Right lobe of liver (tissue), 6 donors: ENCODE data around the gene PPP1R3D. TPM values are rescaled to one million over a fixed set of nuclear protein-coding genes. Genes with fewer than 3 reads are reported as not detected.

Experiments
- ATAC-seq, 4 donors: fragments of 200-7000 bp; cut with Tn5 transposase; one replicate each; pipeline ENCODE4 v1.9.1; 2020; ENCODE audit warnings: mild to moderate bottlenecking in 4 of 4, moderate library complexity in 4 of 4
- DNase-seq, 3 donors: peaks; one replicate each; pipeline ENCODE4 v3.0.0-alpha.2; 2020
- H3K27ac ChIP-seq, 3 donors: fragments of 200-600 bp; one replicate each; pipeline ENCODE4 v1.8.0; 2022
- H3K27me3 ChIP-seq, 2 donors: fragments of 200-600 bp; one replicate each; pipeline ENCODE4 v1.8.0; 2022
- H3K36me3 ChIP-seq, 4 donors: fragments of 200-600 bp; sonication (generic) in 1 of 4; one replicate each; pipeline versions ENCODE4 v1.5.1 to v1.8.0; 2017 to 2022; ENCODE audit warnings: control low read depth in 1 of 4
- H3K4me1 ChIP-seq, 4 donors: fragments of 200-600 bp; sonication (generic) in 1 of 4; one replicate each; pipeline versions ENCODE4 v1.5.1 to v1.8.0; 2017 to 2022; ENCODE audit warnings: control low read depth in 1 of 4
- H3K4me3 ChIP-seq, 3 donors: fragments of 200-600 bp; one replicate each; pipeline ENCODE4 v1.8.0; 2022
- H3K9me3 ChIP-seq, 4 donors: fragments of 200-600 bp; sonication (generic) in 1 of 4; one replicate each; pipeline versions ENCODE4 v1.5.1 to v1.8.0; 2017 to 2022; ENCODE audit warnings: control low read depth in 1 of 4
- POLR2A ChIP-seq: fragments of 450-650 bp; IDR thresholded peaks from one replicate; pipeline ENCODE4 v1.6.1; 2017; ENCODE audit warnings: antibody characterized with exemption, mild to moderate bottlenecking
- WGBS: methylation state at CpG from one replicate; pipeline ENCODE4 v1.1.6; 2018; ENCODE audit warnings: low coverage, low lambda C conversion rate; ENCODE audit not compliant: insufficient coverage; ENCODE audit errors: missing lambda C conversion rate; 5-methylcytosine and 5-hydroxymethylcytosine counted together
- intact Hi-C, 2 donors: fragments of 100-400 bp; cut with DNase I; formaldehyde crosslinking; loops; one replicate each; pipeline versions ENCODE4 v1.11.2 to v1.14.1; 2022
- total RNA-seq, 6 experiments: library from RNA; depleted of rRNA in 2 of 6; stranded (reverse); fragments of >200 nt in 2 of 6; fragmentation: NEBNext Ultra II Directional in 3 of 6; extraction: Animal tissue kit (Norgen Biotek cat#: 25700) in 3 of 6; gene quantifications; one replicate each; pipeline versions ENCODE4 v1.1.0 to v1.2.4, GENCODE V29; 2016 to 2023
- TF ChIP-seq, protein P1 (sequence below), 4 donors: fragments of 200-600 bp in 3 of 4; fragments of 450-650 bp in 1 of 4; IDR thresholded peaks; one replicate each; pipeline versions ENCODE4 v1.5.1 to v1.8.0; 2016 to 2022; ENCODE audit warnings: antibody characterized with exemption in 4 of 4, mild to moderate bottlenecking in 2 of 4
- donor health status: DM: no; HTN: yes; CAD: no.
- donor health status: DM: no; HTN: no; CAD: no.
- donor health status: DM: no; HTN: no; CAD: no.
- donor health status: DM: no; HTN: yes; CAD: no.
- donor health status: DM: no; HTN: yes; CAD: no.

Gene PPP1R3D
- total RNA-seq, 6 experiments from 2014 or later, result 0.51 to 1.6 (median 1.0) TPM

DNA sequence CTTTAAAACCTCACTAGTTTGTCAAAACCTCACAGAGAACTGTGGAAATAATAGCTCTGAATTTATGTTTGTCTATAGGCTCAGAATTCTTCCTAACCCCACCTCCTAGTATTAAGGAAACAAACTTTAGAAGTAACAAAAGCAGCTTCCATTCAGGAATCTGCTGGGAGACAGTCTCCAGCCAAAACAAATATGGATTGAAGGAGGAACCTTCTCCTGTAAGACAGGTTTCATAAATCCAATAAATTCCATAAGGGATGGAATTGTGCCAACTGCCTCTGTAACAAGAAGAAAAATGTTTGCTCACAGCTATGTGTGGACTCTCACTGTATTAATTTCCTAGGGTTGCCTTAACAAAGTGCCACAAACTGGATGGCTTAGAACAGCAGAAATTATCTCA lies 14.2 kb downstream of the PPP1R3D start:
- Histone ChIP-seq H3K27ac (no peak overlapping the region), H3K9me3 (no peaks in the 10 kb centered on the region), H3K27me3 (peaks cover 0 to 8% of the 10 kb centered on the region in 2 donors), H3K4me1 (no peaks in the 10 kb centered on the region), H3K4me3 (no peak overlapping the region), H3K36me3 (no peaks in the 10 kb centered on the region)
- DNase-seq, result no peak
- ATAC-seq, result no peak
- TF ChIP-seq, protein P1, sequence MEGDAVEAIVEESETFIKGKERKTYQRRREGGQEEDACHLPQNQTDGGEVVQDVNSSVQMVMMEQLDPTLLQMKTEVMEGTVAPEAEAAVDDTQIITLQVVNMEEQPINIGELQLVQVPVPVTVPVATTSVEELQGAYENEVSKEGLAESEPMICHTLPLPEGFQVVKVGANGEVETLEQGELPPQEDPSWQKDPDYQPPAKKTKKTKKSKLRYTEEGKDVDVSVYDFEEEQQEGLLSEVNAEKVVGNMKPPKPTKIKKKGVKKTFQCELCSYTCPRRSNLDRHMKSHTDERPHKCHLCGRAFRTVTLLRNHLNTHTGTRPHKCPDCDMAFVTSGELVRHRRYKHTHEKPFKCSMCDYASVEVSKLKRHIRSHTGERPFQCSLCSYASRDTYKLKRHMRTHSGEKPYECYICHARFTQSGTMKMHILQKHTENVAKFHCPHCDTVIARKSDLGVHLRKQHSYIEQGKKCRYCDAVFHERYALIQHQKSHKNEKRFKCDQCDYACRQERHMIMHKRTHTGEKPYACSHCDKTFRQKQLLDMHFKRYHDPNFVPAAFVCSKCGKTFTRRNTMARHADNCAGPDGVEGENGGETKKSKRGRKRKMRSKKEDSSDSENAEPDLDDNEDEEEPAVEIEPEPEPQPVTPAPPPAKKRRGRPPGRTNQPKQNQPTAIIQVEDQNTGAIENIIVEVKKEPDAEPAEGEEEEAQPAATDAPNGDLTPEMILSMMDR (IDR thresholded peaks at IDR 0.05), result no peak
- no peak for TF ChIP-seq POLR2A
- intact Hi-C loops, result no loop called here

DNA sequence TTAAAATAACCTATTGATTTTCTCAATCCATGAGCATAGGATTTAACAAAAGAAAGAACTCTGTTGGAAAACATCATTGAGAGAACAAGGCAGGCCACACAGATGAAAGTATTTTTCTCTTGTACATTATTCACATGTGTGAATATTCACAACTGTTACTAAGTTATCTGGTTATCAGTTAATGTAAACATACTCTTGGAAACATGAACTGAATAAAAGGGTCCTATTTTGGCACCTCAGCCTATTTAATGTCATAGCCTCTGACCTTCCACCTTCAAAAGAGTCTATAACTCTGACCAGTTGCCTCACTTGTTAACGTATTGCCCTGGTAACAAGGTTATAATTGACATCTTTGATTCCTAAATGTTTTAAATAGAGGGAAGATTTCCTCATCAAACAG lies 14.7 kb downstream of the PPP1R3D start:
- Histone ChIP-seq H3K27ac (no peak overlapping the region), H3K4me1 (no peaks in the 10 kb centered on the region), H3K36me3 (no peaks in the 10 kb centered on the region), H3K4me3 (no peak overlapping the region), H3K27me3 (peaks cover 0 to 9% of the 10 kb centered on the region in 2 donors), H3K9me3 (no peaks in the 10 kb centered on the region)
- WGBS, result 93% methylated on average over 1 of the region's 1 CpG
- ATAC-seq (no peak), DNase-seq (no peak)
- intact Hi-C loops, result no loop called here
- no peak for TF ChIP-seq POLR2A
- TF ChIP-seq, protein P1 (IDR thresholded peaks at IDR 0.05), result no peak

DNA sequence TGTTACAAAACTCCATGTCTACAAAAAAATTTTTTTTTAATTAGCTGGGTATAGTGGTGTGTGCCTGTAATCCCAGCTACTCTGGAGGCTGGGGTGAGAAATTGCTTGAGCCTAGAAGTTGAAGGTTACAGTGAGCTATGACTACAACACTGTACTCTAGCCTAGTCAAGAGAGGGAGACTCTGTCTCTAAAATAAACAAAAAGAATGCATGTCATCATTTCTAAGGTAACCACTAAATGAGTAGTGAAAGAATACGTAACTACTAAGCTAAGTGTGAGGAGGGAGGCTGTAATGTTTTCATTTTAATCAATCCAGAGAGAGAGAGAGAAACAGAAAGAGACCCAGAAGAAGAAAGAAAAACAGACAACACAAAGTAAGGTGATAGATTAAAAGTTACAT lies 16.6 kb downstream of the PPP1R3D start:
- Histone ChIP-seq H3K36me3 (no peaks in the 10 kb centered on the region), H3K27me3 (peaks cover 0 to 9% of the 10 kb centered on the region in 2 donors), H3K4me1 (no peaks in the 10 kb centered on the region), H3K4me3 (no peak overlapping the region), H3K9me3 (no peaks in the 10 kb centered on the region), H3K27ac (no peak overlapping the region)
- intact Hi-C loops, result no loop called here
- DNase-seq, result no peak
- TF ChIP-seq, protein P1 (IDR thresholded peaks at IDR 0.05), result no peak
- TF ChIP-seq POLR2A, result no peak
- no peak for ATAC-seq
- 83% methylated on average over 1 of the region's 1 CpG for WGBS

DNA sequence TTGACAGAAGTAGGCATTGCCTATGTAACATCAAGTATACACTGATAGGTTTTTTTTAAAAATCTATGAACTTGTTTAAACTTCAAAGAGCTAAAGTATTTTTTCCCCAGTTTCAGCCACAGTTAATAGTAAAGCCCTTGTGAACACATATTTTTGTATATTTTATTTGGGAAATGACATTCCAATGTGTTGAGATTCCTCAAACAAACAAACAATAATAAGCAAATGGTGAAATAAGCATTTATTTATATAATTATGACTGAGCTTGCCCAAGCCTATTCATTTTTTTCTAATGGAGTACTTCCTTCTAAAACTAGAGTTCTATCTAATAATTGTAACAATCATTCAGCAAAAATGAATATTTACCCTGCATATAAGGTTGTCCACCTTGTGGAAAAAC lies 19.2 kb downstream of the PPP1R3D start:
- H3K4me1 ChIP-seq, result no peaks in the 10 kb centered on the region
- peaks cover 0 to 9% of the 10 kb centered on the region in 2 donors for H3K27me3 ChIP-seq
- no peaks in the 10 kb centered on the region for H3K36me3 ChIP-seq
- no peak for TF ChIP-seq POLR2A
- TF ChIP-seq, protein P1 (IDR thresholded peaks at IDR 0.05), result no peak
- ATAC-seq (no peak), DNase-seq (no peak)
- H3K9me3 ChIP-seq, result no peaks in the 10 kb centered on the region
- no peak overlapping the region for H3K27ac ChIP-seq
- intact Hi-C loops, result no loop called here
- no peak overlapping the region for H3K4me3 ChIP-seq

DNA sequence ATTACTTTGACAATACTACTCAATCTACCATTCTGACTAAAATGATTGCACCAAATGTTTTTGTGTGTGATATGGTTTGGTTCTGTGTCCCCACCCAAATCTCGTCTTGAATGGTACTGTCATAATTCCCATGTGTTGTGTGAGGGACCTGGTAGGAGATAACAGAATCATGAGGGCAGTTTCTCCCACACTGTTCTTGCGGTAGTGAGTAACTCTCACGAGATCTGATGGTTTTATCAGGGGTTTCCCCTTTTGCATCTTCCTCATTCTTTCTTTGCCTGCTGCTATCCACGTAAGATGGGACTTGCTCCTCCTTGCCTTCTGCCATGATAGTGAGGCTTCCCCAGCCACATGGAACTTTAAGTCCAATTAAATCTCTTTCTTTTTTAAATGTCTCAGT lies 27.5 kb downstream of the PPP1R3D start:
- DNase-seq (no peak), ATAC-seq (no peak)
- TF ChIP-seq POLR2A, result no peak
- TF ChIP-seq, protein P1 (IDR thresholded peaks at IDR 0.05), result no peak
- H3K4me1 ChIP-seq, result no peaks in the 10 kb centered on the region
- H3K27me3 ChIP-seq, result no peaks in the 10 kb centered on the region
- 30% methylated on average over 4 of the region's 4 CpGs for WGBS
- intact Hi-C loops, result no loop called here
- no peaks in the 10 kb centered on the region for H3K36me3 ChIP-seq
- no peaks in the 10 kb centered on the region for H3K9me3 ChIP-seq
- no peak overlapping the region for H3K4me3 ChIP-seq
- no peak overlapping the region for H3K27ac ChIP-seq
